WERI-Rb-1 (cell line): ENCODE data around the gene PHACTR3.

Experiments used
- DNase-seq: peaks from one replicate; pipeline ENCODE4 v3.0.0-alpha.2; 2020
- H3K27ac ChIP-seq: fragments of 250-450 bp; sonication (Bioruptor Pico); 2 replicates; pipeline ENCODE4 v1.5.1; 2020; ENCODE audit warnings: mild to moderate bottlenecking, moderate library complexity
- H3K27me3 ChIP-seq: fragments of 250-450 bp; sonication (Bioruptor Pico); 2 replicates; pipeline ENCODE4 v1.5.1; 2021; ENCODE audit warnings: mild to moderate bottlenecking, low read depth, moderate library complexity; ENCODE audit not compliant: insufficient read depth, severe bottlenecking
- H3K36me3 ChIP-seq: fragments of 250-450 bp; sonication (Bioruptor Pico); 2 replicates; pipeline ENCODE4 v1.5.1; 2020; ENCODE audit warnings: mild to moderate bottlenecking, moderate library complexity
- H3K4me3 ChIP-seq: 2 replicates; pipeline ENCODE4 v1.5.1; 2011; ENCODE audit warnings: low read depth, mild to moderate bottlenecking, control low read depth, low read length
- H3K9me3 ChIP-seq: fragments of 250-450 bp; sonication (Bioruptor Pico); 2 replicates; pipeline ENCODE4 v1.5.1; 2021; ENCODE audit warnings: mild to moderate bottlenecking, moderate library complexity; ENCODE audit not compliant: severe bottlenecking
- TF ChIP-seq, protein P1 (sequence below): IDR thresholded peaks from 2 replicates; pipeline ENCODE4 v1.5.1; 2011; ENCODE audit warnings: low read depth, mild to moderate bottlenecking, control low read depth, inconsistent platforms, low read length

PHACTR3 gene

GRCh38 chr20:59690101-59690500 lies 85.8 kb downstream of the PHACTR3 start:
- H3K36me3 ChIP-seq, result no peaks in the 10 kb centered on the region
- H3K4me3 ChIP-seq, result no peak overlapping the region
- peaks cover 88% of the 10 kb centered on the region for H3K27me3 ChIP-seq
- no peak for DNase-seq
- H3K27ac ChIP-seq, result no peak overlapping the region
- TF ChIP-seq, protein P1, sequence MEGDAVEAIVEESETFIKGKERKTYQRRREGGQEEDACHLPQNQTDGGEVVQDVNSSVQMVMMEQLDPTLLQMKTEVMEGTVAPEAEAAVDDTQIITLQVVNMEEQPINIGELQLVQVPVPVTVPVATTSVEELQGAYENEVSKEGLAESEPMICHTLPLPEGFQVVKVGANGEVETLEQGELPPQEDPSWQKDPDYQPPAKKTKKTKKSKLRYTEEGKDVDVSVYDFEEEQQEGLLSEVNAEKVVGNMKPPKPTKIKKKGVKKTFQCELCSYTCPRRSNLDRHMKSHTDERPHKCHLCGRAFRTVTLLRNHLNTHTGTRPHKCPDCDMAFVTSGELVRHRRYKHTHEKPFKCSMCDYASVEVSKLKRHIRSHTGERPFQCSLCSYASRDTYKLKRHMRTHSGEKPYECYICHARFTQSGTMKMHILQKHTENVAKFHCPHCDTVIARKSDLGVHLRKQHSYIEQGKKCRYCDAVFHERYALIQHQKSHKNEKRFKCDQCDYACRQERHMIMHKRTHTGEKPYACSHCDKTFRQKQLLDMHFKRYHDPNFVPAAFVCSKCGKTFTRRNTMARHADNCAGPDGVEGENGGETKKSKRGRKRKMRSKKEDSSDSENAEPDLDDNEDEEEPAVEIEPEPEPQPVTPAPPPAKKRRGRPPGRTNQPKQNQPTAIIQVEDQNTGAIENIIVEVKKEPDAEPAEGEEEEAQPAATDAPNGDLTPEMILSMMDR, result no peak
- H3K9me3 ChIP-seq, result no peaks in the 10 kb centered on the region

DNA sequence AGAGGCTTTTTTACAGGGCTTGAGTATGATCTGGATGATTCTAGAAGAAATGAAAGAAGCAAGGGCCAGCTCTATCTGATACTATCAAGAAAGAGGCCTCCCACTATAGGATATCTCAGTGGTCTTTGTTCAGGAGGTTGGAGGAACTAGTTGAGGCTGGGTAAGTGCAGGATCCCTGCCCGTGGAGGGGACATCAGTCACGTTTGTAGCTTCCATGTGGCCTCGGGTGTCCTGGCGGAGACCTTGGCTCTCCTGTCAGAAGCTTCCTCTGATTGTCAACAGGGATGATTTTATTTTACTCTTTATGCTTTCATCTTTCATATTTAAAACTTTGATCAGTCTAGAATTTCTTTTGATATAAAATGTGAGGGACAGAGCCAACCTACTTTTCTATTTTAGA lies 86.6 kb downstream of the PHACTR3 start:
- Histone ChIP-seq H3K36me3 (no peaks in the 10 kb centered on the region), H3K9me3 (no peaks in the 10 kb centered on the region), H3K4me3 (no peak overlapping the region), H3K27me3 (peaks cover 85% of the 10 kb centered on the region), H3K27ac (no peak overlapping the region)
- TF ChIP-seq, protein P1, result no peak
- DNase-seq, result no peak

- DNase-seq, result no peak
- H3K36me3 ChIP-seq, result no peaks in the 10 kb centered on the region
- H3K27me3 ChIP-seq, result peaks cover 91% of the 10 kb centered on the region
- H3K27ac ChIP-seq, result no peak overlapping the region
- no peaks in the 10 kb centered on the region for H3K9me3 ChIP-seq
- no peak overlapping the region for H3K4me3 ChIP-seq
- TF ChIP-seq, protein P1, result no peak
Observed at GRCh38 chr20:59692139-59692538, 87.8 kb downstream of the PHACTR3 start.

DNA sequence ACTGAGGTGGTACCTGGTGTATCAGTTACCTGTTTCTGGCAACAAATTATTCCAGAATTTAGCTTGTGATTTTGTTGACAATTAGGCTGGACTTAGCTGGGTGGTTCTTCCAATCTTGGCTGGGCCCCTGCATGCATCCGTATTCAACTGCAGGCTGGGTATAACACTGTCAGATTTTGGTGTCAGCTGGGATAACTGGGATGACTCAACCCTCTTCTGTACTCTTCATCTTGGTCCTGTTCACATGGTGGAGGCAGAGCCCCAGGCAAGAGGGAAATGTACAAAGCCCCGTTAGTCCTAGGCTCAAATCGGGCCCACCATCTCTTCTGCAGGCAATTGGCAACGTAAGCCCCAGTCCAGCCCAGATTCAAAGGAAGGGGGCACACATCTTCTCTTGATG lies 89.2 kb downstream of the PHACTR3 start:
- Histone ChIP-seq H3K27me3 (peaks cover 90% of the 10 kb centered on the region), H3K4me3 (no peak overlapping the region), H3K36me3 (no peaks in the 10 kb centered on the region), H3K27ac (no peak overlapping the region), H3K9me3 (no peaks in the 10 kb centered on the region)
- no peak for DNase-seq
- TF ChIP-seq, protein P1, result no peak

DNA sequence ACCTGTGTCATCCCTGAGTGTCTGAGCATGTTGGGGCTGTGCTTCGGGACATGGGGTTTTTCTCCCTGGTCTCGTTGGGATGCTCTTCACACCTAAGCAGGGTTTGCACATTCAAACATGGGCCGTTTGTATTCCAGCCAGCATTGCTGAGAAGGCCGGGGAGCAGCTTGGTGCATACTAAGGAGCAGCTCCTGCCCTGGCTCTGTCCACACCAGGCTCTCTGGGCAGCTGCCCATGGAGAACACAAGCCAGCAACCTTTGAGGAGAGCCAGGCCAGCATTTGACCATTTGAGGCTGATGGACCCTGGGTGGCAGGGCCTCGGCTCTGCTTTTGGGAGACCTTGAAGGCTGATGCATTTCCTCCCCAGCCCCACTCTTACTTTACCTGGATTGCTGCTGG lies 92.1 kb downstream of the PHACTR3 start:
- no peaks in the 10 kb centered on the region for H3K36me3 ChIP-seq
- H3K27me3 ChIP-seq, result peaks cover 89% of the 10 kb centered on the region
- no peak overlapping the region for H3K4me3 ChIP-seq
- H3K27ac ChIP-seq, result no peak overlapping the region
- H3K9me3 ChIP-seq, result no peaks in the 10 kb centered on the region
- TF ChIP-seq, protein P1, result no peak
- DNase-seq, result no peak

DNA sequence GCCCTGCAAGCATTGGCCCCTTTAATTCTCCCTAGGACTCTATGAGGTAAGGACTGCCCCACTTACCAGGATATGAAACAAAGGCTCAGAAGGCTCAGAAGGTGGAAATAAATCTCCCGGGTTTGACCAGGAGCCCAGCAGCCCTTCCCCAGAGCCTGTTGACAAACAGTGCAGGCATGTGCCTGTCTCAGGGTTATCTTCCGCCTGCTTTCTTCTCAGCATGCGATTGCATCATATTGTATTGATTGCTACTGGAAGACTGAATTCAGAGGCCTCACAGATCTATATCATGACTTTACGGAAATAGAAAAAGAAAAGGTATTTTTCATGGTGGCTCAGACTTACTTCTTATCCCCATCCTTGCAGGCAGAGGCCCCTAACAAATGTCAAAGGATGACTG lies 92.7 kb downstream of the PHACTR3 start:
- Histone ChIP-seq H3K27me3 (peaks cover 89% of the 10 kb centered on the region), H3K27ac (no peak overlapping the region), H3K36me3 (no peaks in the 10 kb centered on the region), H3K4me3 (no peak overlapping the region), H3K9me3 (no peaks in the 10 kb centered on the region)
- TF ChIP-seq, protein P1, result no peak
- DNase-seq, result no peak
